Stimulated activated CD4-positive, alpha-beta T cell treated with anti-CD3 and anti-CD28 coated beads, Interleukin-2, amount 100 ng/mL, for 4 hours (primary cell): ENCODE results near the gene AAMP.
"Not testable (repeated sequence)": the region's sequence is repeated elsewhere in the genome, so short reads cannot be mapped to it uniquely, and the experiment has no call there.

Experiments
- DNase-seq: peaks from one replicate; pipeline ENCODE4 v3.0.0-alpha.2; 2020; ENCODE audit warnings: low read depth

AAMP gene

GRCh38 chr2:218274586-218274985 is 4.6 kb upstream of the AAMP start:
- no peak for DNase-seq

GRCh38 chr2:218273908-218274249 is 3.9 kb upstream of the AAMP start:
- no peak for DNase-seq

GRCh38 chr2:218273214-218273907 is 3.4 kb upstream of the AAMP start:
- not testable (repeated sequence) for DNase-seq

GRCh38 chr2:218272531-218273212 is 2.7 kb upstream of the AAMP start:
- DNase-seq = peak; percentile 69

GRCh38 chr2:218271865-218272530 is 2.1 kb upstream of the AAMP start:
- DNase-seq = no peak

- no peak for DNase-seq
These were observed 1.5 kb upstream of the AAMP start for GRCh38 chr2:218271487-218271797.

- no peak for DNase-seq
These were observed 967 bp upstream of the AAMP start for GRCh38 chr2:218270721-218271486.

GRCh38 chr2:218267259-218267658 is 2.7 kb downstream of the AAMP start:
- no peak for DNase-seq

- no peak for DNase-seq
These were observed 3.5 kb downstream of the AAMP start for GRCh38 chr2:218266316-218266979.

- no peak for DNase-seq
These were observed 4.3 kb downstream of the AAMP start for GRCh38 chr2:218265626-218266025.

GRCh38 chr2:218264773-218265561 is 5.0 kb downstream of the AAMP start:
- DNase-seq = no peak

GRCh38 chr2:218263817-218264641 is 5.9 kb downstream of the AAMP start:
- no peak for DNase-seq

GRCh38 chr2:218262631-218263586 is 7.0 kb downstream of the AAMP start:
- DNase-seq = no peak

GRCh38 chr2:218262237-218262600 is 7.7 kb downstream of the AAMP start:
- no peak for DNase-seq

GRCh38 chr2:218261423-218262236 is 8.3 kb downstream of the AAMP start:
- DNase-seq = no peak

GRCh38 chr2:218260742-218261422 is 9.1 kb downstream of the AAMP start, which contains the start of gene GPBAR1:
TSS of gene GPBAR1 (plus strand) at chr2:218261015. CDS start at chr2:218262725, 1,710 bp downstream.
- no peak for DNase-seq

- no peak for DNase-seq
These were observed 9.8 kb downstream of the AAMP start for GRCh38 chr2:218260166-218260565.
